GM11168 (cell line): ENCODE data around the gene HLX.

Experiments
- in situ Hi-C: fragments of 300-500 bp; cut with MboI; formaldehyde crosslinking; loops from one replicate; pipeline ENCODE4 v1.12.0; 2022; ENCODE audit warnings: low sequenced_read_pairs; ENCODE audit not compliant: unreplicated experiment

HLX gene

DNA sequence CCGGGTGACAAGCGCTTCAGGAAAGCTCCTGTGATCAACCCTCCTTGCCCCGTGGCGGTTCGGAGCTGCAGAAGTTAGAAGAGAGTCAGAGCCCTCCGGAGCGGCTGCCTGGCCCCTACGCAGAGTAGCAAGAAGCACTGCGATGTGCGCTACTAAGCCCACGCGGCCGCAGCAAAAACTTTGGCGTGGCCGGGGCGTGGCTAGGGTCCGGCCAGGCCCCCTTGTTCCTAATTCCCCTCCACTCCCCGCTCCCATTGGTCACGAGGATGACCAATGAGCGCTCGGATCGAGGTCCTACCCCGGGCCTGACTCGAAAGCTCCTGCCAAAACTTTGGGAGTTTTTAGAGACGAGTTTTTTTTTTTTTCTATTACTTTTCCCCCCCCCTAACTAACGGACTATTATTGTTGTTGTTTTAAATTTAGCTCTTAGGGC lies at the start of gene HLX:
Gene HLX, plus strand, starts transcription at position 368 of the 433 bp plus-strand sequence. CDS start 415 bp downstream, outside the sequence.
- in situ Hi-C loops: loop anchor here (5.0 kb wide), 1 partner anchor 328 kb away; no protein-coding TSS in a partner anchor

GRCh38 chr1:220833436-220833835 lies 45.8 kb upstream of the HLX start:
- in situ Hi-C loops: no loop called here

- in situ Hi-C loops: no loop called here
These were observed 44.9 kb upstream of the HLX start for GRCh38 chr1:220834155-220834870.

DNA sequence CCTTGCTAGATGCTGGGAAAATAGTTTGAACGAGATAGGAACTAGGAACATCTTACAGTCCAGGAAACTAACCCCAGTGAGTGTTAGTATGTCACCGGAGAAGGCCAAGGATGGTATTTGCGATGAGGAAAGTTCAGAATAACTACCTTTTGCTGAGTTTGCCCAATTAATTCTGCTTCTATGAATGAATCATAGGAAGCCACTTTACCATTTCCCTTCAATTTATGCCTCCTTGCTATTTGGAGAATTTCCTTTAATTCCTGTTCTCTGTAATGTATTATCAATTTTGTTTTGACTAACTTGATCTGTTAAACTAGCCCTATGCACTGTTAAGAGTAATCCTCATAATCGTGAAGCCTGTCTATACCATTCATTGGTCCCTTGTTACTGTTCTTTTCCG lies 40.7 kb upstream of the HLX start:
- in situ Hi-C loops: no loop called here

DNA sequence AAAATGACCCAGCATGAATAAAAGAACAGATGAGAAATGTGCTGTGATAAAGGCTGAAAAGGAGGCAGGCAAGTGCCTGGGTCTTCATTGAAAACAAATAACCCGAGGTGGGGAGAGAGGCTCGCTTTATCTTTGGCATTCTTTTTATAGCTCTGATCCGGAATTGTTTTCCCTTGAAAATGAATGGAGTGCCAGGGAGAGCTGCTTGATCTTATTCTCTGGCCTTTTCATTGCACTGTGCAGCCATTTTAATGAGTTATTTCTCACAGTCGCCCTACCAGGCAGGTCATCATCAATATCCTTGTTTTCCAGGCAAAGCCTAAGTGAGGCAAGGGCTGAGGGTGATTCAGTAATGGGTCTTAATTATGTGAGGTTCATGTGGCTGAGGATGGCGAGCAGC lies 39.8 kb upstream of the HLX start:
- in situ Hi-C loops: no loop called here

GRCh38 chr1:220841293-220841692 lies 38.0 kb upstream of the HLX start:
- in situ Hi-C loops: no loop called here

DNA sequence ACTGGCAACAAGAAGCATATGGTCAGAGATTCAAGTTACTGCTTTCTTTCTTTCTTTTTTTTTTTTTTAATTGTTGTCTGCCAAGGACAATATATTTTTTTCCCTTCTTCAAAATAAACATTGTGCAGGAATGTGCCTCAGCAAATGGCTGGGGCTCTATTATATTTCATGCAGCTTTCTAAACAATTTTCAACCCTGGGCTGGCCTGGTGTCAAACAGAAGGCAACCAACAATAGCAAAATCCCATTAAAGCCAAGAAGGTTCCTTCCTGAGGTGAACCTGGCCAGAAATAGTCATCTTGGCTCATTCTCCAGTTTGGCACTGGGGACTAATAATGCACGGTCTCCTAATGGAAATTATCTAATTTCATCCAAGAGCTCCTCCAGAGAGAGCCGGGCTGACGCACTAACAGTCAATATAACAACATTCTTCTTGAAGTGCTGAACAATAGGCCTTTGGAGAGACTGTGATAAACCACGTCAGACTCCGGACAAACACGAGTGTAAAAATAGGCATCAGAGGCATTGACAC lies 35.7 kb upstream of the HLX start:
- in situ Hi-C loops: no loop called here

DNA sequence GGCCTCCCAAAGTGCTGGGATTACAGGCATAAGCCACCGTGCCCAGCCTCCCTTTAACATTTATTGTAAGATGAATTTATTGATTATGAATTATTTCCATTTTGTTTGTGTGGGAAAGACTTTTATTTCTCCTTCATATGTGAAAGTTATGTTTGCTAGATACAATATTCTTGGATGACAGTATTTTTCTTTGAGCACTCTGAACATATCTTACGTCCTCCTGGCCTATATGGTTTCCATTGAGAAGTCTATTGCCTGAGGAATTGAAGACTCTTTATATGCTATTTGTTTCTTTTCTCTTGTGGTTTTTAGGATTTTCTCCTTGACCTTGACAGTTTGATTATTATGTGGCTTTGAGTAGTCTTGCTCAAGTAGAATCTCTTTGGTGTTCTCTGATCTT lies 26.8 kb upstream of the HLX start:
- in situ Hi-C loops: no loop called here

DNA sequence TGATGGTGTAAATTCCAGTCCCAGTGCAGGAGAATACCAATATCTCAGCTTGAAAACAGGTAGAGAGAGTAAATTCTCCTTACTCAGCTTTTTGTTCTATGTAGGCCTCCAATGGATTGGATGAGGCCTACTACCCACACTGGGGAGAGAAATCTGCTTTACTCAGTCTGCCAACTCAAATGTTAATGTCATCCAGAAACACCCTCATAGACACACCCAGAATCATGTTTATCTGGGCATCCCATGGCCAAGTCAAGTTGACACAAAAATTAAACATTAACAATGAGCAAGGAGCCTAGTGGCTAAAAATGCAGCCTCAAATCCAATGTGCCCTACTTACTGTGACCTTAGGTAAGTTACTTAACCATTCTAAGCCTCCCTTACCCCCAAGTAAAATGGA lies 6.9 kb upstream of the HLX start:
- in situ Hi-C loops: no loop called here

DNA sequence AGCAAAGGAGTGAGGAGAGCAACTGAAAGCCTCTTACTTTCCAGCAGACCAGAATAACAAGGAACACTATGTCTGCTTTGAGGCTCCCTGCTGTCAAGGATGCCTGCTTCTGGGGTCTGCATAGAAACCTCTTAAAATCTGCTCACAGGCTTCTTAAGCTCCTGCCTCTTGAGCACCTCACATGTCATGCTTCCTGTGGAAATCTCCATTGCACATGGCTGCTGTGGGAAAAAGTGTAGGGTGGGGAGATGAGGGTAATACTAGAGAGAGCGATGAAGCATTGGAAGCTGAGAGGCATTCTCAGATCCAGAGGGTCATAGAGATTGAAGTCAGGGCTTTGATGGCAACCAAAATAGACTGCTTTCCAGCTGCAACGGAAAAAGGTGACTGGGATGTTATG lies 6.2 kb upstream of the HLX start:
- in situ Hi-C loops: no loop called here

GRCh38 chr1:220873868-220874655 lies 5.2 kb upstream of the HLX start:
- in situ Hi-C loops: no loop called here

GRCh38 chr1:220875260-220875659 lies 4.0 kb upstream of the HLX start:
- in situ Hi-C loops: loop anchor here (5.0 kb wide), 1 partner anchor 332 kb away; no protein-coding TSS in a partner anchor

DNA sequence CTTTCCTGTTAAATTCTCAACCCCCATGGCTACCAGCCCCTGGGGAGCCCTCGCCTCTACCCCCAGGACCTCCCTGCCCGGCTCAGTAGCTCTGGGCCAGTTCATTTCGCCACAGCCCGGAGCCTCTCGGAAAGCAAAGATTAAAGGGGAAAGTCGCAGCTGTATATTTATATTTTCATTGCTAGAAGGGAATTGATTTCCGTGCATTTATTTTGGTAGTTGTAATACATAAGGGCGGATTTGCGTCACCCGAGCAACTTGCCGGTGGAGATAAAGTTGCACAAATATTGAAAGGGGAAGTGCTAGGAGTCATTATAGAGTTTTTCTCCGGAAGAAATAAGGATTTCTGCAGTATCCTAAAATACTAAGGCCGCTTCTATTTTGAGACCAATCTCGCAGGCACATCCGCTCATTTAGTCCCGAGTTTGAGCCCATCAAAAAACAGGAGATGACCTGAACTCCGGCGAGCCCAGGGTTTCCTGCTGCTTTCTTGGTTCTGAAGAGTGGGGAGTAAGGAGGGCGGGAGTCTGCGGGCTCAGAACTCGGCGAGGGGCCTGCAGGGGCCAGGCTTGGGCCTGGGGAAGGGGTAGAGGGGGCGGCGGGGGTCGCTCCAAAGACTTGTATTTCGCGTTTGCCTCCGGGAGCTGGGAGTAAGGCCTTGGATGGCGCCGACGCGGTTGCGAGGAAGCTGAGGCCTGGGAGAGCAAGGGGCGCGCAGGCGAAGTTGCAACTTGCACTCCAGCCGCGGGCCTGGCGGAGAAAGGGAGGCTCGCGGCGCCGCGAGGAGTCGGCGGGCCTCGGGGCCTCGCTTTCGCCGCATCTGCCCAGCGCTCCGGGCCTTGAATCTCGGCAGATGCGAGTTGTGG lies 2.5 kb upstream of the HLX start:
- in situ Hi-C loops: loop anchor here (5.0 kb wide), 1 partner anchor 331 kb away; no protein-coding TSS in a partner anchor

DNA sequence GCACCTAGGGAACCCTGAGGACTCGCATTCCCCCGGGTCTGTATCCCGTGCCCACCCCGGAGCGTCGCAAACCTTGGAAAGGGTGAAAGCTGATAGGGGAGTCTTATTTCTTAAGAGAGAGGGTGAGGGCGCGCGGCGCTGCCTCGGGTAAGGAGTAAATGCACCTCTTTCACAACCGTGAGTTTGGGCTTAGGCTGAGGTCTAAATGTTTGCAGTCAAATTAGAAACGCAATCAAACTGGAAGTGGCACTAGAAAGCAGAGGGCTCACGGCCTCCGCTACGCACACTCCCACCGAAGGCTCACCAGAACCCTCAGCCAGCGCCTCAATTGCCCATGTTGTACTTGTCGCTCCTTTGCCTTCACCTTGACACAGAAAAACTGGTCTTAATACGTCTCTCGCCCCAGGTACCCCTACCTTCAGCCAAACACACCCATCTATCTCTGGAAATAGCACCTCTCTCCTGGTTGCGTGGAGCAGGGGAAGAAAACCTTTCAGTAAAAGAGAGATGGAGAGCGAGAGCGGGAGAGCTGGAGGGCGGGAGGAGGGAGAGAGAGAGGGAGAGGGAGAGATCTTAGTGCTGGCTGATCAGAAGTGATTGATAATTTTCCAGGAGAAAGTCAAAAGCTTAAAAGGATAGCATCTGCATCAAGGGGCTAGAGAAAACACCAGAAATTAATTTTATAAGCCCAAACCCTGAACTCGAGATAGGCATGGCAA lies 1.7 kb upstream of the HLX start:
- in situ Hi-C loops: loop anchor here (5.0 kb wide), 1 partner anchor 330 kb away; no protein-coding TSS in a partner anchor

GRCh38 chr1:220878191-220879075 lies 810 bp upstream of the HLX start:
- in situ Hi-C loops: loop anchor here (5.0 kb wide), 1 partner anchor 329 kb away; no protein-coding TSS in a partner anchor

- in situ Hi-C loops: loop anchor here (5.0 kb wide), 1 partner anchor 328 kb away; no protein-coding TSS in a partner anchor
These were observed 492 bp downstream of the HLX start for GRCh38 chr1:220879509-220880361.

DNA sequence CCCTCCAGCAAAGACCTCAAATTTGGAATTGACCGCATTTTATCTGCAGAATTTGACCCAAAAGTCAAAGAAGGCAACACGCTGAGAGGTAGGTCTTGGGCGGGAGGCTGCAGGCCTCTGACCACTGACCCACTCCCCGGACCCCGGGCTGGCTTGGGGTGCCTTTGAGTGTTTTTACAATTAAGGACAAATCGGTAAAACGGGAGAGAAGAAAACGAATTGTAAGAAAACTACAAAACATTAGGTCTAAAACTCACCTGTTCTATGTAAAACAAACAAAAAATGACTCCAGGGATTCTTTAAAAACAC lies 1.1 kb downstream of the HLX start:
- in situ Hi-C loops: no loop called here
